ENCODE measurements around the gene SCO2. TPM values are rescaled to one million over a fixed set of nuclear protein-coding genes. Genes with fewer than 3 reads are reported as not detected.
A peak's percentile ranks its signal among the peaks of the same experiment; 100 is the strongest.

The SCO2 gene
- total RNA-seq, 1 donor from 2014 or later = 1.8 TPM

DNA sequence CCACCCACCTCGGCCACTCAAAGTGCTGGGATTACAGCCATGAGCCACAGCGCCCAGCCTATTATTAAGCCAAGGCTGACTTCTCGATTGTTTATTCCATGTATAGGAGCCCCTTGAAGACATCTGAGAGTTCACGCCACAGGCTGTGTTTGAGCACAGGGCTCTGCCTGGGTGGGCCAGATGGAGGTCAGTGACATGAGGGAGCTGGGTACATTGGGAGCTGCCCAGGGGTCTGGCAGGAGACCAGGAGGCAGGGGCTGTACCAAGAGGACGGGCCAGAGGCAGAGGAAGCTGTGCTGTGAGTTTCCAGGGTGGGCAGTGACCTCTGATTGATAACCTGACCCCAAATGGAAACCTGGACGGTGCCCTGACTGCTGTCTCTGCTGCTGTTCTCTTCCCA lies 23.3 kb downstream of the SCO2 start:
- H3K9me3 Mint-ChIP-seq (ENCODE audit: unreplicated experiment) = no peaks in the 10 kb centered on the region
- Histone ChIP-seq H3K4me2 (ENCODE audit: low read length) (no peak overlapping the region), H4K20me1 (ENCODE audit: insufficient read depth, low read length) (peaks cover 23% of the 10 kb centered on the region), H3K27me3 (ENCODE audit: insufficient read depth, low read length) (no peaks in the 10 kb centered on the region), H3K9me3 (ENCODE audit: insufficient read depth, low read depth, low read length) (no peaks in the 10 kb centered on the region), H3K9ac (ENCODE audit: low read length) (no peak overlapping the region), H3K36me3 (ENCODE audit: insufficient read depth, low read length) (peaks cover 4% of the 10 kb centered on the region), H3K27ac (ENCODE audit: low read depth, low read length) (no peak overlapping the region), H3K4me3 (ENCODE audit: insufficient read depth, low read depth, low read length) (no peak overlapping the region), H3K4me1 (ENCODE audit: insufficient read depth, low read length) (peaks cover 4% of the 10 kb centered on the region), H2AFZ (ENCODE audit: low read depth, low read length) (no peak overlapping the region), H3K79me2 (ENCODE audit: insufficient read depth, low read length) (peaks cover 24% of the 10 kb centered on the region)
- no peaks in the 10 kb centered on the region for H3K27me3 Mint-ChIP-seq (ENCODE audit: low read depth, unreplicated experiment)
- no peaks in the 10 kb centered on the region for H3K36me3 Mint-ChIP-seq (ENCODE audit: low read depth, unreplicated experiment)
- no peak for DNase-seq (ENCODE audit: low read depth)
- no peaks in the 10 kb centered on the region for H3K4me1 Mint-ChIP-seq (ENCODE audit: low read depth, unreplicated experiment)
- TF ChIP-seq, protein P1, sequence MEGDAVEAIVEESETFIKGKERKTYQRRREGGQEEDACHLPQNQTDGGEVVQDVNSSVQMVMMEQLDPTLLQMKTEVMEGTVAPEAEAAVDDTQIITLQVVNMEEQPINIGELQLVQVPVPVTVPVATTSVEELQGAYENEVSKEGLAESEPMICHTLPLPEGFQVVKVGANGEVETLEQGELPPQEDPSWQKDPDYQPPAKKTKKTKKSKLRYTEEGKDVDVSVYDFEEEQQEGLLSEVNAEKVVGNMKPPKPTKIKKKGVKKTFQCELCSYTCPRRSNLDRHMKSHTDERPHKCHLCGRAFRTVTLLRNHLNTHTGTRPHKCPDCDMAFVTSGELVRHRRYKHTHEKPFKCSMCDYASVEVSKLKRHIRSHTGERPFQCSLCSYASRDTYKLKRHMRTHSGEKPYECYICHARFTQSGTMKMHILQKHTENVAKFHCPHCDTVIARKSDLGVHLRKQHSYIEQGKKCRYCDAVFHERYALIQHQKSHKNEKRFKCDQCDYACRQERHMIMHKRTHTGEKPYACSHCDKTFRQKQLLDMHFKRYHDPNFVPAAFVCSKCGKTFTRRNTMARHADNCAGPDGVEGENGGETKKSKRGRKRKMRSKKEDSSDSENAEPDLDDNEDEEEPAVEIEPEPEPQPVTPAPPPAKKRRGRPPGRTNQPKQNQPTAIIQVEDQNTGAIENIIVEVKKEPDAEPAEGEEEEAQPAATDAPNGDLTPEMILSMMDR (IDR thresholded peaks at IDR 0.05; ENCODE audit: insufficient read depth, low read depth, low read length) = no peak
- no peak for TF ChIP-seq EZH2 (IDR thresholded peaks at IDR 0.05; ENCODE audit: insufficient read depth, low read length)
- no peak for FAIRE-seq
- H3K4me3 Mint-ChIP-seq (ENCODE audit: unreplicated experiment) = no peak overlapping the region
- no peak overlapping the region for H3K27ac Mint-ChIP-seq (ENCODE audit: unreplicated experiment)

DNA sequence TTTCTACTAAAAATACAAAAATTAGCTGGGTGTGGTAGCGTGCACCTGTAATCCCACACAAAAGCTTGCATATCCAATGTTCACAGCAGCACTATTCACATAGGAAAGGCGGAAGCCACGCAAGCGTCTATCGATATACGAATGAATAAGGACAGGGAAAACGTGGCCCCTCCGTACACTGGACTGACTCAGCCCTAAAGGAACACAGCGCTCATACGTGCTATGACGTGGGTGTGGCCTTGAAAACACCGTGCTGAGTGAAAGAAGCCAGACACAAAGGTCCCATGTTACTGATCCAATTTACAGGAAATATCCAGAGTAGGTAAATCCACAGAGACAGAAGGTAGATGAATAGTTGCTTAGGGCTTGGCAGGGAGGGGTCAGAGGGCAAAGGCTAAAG lies 24.9 kb downstream of the SCO2 start:
- peaks cover 6% of the 10 kb centered on the region for H4K20me1 ChIP-seq (ENCODE audit: insufficient read depth, low read length)

DNA sequence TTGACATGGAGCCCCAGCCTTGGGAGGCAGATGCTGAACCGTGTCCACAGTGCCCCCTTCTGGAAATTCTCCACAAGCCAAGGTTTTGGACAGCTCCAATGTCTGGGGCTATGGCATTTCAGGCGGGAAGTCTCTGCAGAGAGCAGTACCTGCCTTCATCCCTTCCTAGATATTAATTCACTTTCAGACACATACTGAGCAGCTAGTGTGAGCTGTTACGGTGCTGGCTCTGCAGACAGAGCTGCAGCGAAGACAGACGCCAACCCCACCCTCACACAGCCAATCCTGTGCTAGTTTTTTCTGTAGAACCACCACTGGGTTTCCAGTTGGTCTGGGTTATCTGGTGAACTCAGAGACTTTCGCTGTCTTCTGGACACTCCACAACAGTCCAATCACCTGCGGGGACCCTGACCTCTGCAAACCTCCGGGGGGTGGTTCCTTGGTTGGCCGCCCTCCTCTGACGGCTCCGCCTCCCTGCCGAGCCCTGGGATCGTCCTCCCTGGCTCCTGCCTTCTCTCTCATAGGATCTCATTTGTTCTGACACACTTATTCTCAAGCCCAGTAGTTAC lies 27.0 kb downstream of the SCO2 start:
- Mint-ChIP-seq H3K27ac (ENCODE audit: unreplicated experiment) (no peak overlapping the region), H3K4me3 (ENCODE audit: unreplicated experiment) (no peak overlapping the region), H3K4me1 (ENCODE audit: low read depth, unreplicated experiment) (no peaks in the 10 kb centered on the region), H3K27me3 (ENCODE audit: low read depth, unreplicated experiment) (peaks cover 4% of the 10 kb centered on the region), H3K9me3 (ENCODE audit: unreplicated experiment) (no peaks in the 10 kb centered on the region), H3K36me3 (ENCODE audit: low read depth, unreplicated experiment) (no peaks in the 10 kb centered on the region)
- no peak overlapping the region for H3K4me3 ChIP-seq (ENCODE audit: insufficient read depth, low read depth, low read length)
- H3K27ac ChIP-seq (ENCODE audit: low read depth, low read length) = no peak overlapping the region
- TF ChIP-seq, protein P1 (IDR thresholded peaks at IDR 0.05; ENCODE audit: insufficient read depth, low read depth, low read length) = peak; percentile 58
- TF ChIP-seq EZH2 (IDR thresholded peaks at IDR 0.05; ENCODE audit: insufficient read depth, low read length) = no peak
- no peak overlapping the region for H3K4me2 ChIP-seq (ENCODE audit: low read length)
- no peaks in the 10 kb centered on the region for H4K20me1 ChIP-seq (ENCODE audit: insufficient read depth, low read length)
- peak; percentile 25 for DNase-seq (ENCODE audit: low read depth)
- no peaks in the 10 kb centered on the region for H3K4me1 ChIP-seq (ENCODE audit: insufficient read depth, low read length)
- peaks cover 4% of the 10 kb centered on the region for H3K36me3 ChIP-seq (ENCODE audit: insufficient read depth, low read length)
- H3K9me3 ChIP-seq (ENCODE audit: insufficient read depth, low read depth, low read length) = no peaks in the 10 kb centered on the region
- no peak overlapping the region for H3K9ac ChIP-seq (ENCODE audit: low read length)
- FAIRE-seq = no peak
- no peaks in the 10 kb centered on the region for H3K27me3 ChIP-seq (ENCODE audit: insufficient read depth, low read length)
- no peaks in the 10 kb centered on the region for H3K79me2 ChIP-seq (ENCODE audit: insufficient read depth, low read length)
- no peak overlapping the region for H2AFZ ChIP-seq (ENCODE audit: low read depth, low read length)

More for the DNA sequence above, 24.9 kb downstream of the SCO2 start:
- H2AFZ ChIP-seq (ENCODE audit: low read depth, low read length) = no peak overlapping the region
- Mint-ChIP-seq H3K36me3 (ENCODE audit: low read depth, unreplicated experiment) (no peaks in the 10 kb centered on the region), H3K27ac (ENCODE audit: unreplicated experiment) (no peak overlapping the region), H3K4me1 (ENCODE audit: low read depth, unreplicated experiment) (no peaks in the 10 kb centered on the region), H3K9me3 (ENCODE audit: unreplicated experiment) (no peaks in the 10 kb centered on the region), H3K4me3 (ENCODE audit: unreplicated experiment) (no peak overlapping the region), H3K27me3 (ENCODE audit: low read depth, unreplicated experiment) (peaks cover 3% of the 10 kb centered on the region)
- TF ChIP-seq, protein P1 (IDR thresholded peaks at IDR 0.05; ENCODE audit: insufficient read depth, low read depth, low read length) = no peak
- no peak for TF ChIP-seq EZH2 (IDR thresholded peaks at IDR 0.05; ENCODE audit: insufficient read depth, low read length)
- H3K27me3 ChIP-seq (ENCODE audit: insufficient read depth, low read length) = no peaks in the 10 kb centered on the region
- H3K4me1 ChIP-seq (ENCODE audit: insufficient read depth, low read length) = no peaks in the 10 kb centered on the region
- H3K36me3 ChIP-seq (ENCODE audit: insufficient read depth, low read length) = peaks cover 4% of the 10 kb centered on the region
- no peak overlapping the region for H3K9ac ChIP-seq (ENCODE audit: low read length)
- H3K27ac ChIP-seq (ENCODE audit: low read depth, low read length) = no peak overlapping the region
- H3K4me2 ChIP-seq (ENCODE audit: low read length) = no peak overlapping the region
- no peak overlapping the region for H3K4me3 ChIP-seq (ENCODE audit: insufficient read depth, low read depth, low read length)
- DNase-seq (ENCODE audit: low read depth) (no peak), FAIRE-seq (no peak)
- H3K79me2 ChIP-seq (ENCODE audit: insufficient read depth, low read length) = peaks cover 8% of the 10 kb centered on the region
- no peaks in the 10 kb centered on the region for H3K9me3 ChIP-seq (ENCODE audit: insufficient read depth, low read depth, low read length)
